Coronary artery (tissue), 2 donors: ENCODE data around the gene ST14.

Source experiments
- DNase-seq: peaks from one replicate; pipeline ENCODE4 v3.0.0-alpha.2; 2017; ENCODE audit warnings: low spot score
- H3K27ac ChIP-seq, 2 donors: fragments of 200-600 bp; sonication (generic); one replicate each; pipeline ENCODE4 v1.5.1; 2016 to 2019
- H3K4me3 ChIP-seq: fragments of 200-600 bp; sonication (generic); 2 replicates; pipeline ENCODE4 v1.5.1; 2016; ENCODE audit warnings: mild to moderate bottlenecking, moderate library complexity
- CTCF ChIP-seq: fragments of 200-600 bp; sonication (generic); IDR thresholded peaks from one replicate; pipeline ENCODE4 v1.5.1; 2019; ENCODE audit warnings: antibody characterized with exemption

The ST14 gene

DNA sequence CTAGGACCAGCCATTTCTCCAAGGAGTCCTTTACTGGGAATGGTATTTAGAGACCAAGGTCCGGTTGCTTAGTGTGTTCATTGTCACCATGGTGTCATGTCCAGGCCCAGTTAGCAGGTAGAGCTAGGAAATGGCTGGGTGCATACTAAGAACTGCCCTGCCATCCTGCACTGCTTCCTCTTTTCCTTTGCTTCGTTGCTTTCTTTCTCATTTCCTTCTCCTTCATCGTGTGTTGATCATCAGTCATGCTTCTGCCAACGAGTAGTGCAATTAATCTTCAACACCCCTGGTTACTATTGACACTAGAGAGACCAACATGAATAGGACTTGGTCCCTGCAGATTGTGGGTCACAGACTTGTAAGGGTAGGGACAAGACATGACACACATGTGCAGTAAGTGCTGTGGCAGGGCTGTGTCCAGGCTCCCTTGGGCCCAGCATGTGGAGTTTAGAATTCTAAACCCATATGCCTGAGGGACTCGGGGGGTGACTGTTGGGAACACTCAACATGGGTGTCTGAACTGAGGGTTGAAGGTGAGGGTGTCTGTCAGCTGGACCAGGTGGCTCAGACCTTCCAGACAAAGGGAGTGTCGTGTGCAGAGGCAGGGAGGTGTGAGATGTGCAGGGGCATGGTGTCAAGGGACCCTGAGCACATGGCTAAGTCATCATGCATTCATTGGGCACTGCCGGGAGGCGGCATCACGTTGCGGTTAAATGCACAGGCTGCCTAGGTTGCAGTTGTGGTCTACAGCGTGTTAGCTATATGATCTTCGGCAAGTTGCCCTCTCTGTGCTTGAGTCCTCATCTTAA, 42.6 kb downstream of the ST14 start:
- no peak overlapping the region for H3K4me3 ChIP-seq
- no peak for DNase-seq
- no peak overlapping the region for H3K27ac ChIP-seq
- no peak for TF ChIP-seq CTCF

- H3K4me3 ChIP-seq = no peak overlapping the region
- H3K27ac ChIP-seq = no peak overlapping the region
- TF ChIP-seq CTCF = no peak
- DNase-seq = no peak
Observed at GRCh38 chr11:130202818-130203689, 43.5 kb downstream of the ST14 start.

GRCh38 chr11:130203766-130204702, 44.5 kb downstream of the ST14 start:
- DNase-seq = no peak
- Histone ChIP-seq H3K4me3 (no peak overlapping the region), H3K27ac (no peak overlapping the region)
- no peak for TF ChIP-seq CTCF

DNA sequence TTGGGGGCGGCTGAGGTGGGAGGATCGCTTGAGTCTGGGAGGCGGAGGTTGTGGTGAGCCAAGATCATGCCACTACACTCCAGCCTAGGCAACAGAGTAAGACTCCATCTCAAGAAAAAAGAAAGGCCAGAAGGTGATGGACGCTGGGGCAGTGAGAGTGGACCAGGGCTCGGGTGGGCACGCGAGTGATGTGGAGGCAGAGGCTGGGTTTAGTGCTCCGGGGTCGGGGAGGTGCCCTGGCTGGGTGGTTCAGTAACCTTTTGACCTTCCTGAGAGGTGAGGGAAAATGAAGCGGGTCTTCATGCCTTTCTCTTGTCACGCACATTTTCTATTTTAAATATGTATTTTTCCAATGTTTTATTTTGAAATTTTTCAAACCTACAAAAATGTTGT, 45.1 kb downstream of the ST14 start:
- H3K27ac ChIP-seq = no peak overlapping the region
- no peak for TF ChIP-seq CTCF
- H3K4me3 ChIP-seq = no peak overlapping the region
- no peak for DNase-seq

- H3K27ac ChIP-seq = no peak overlapping the region
Observed at GRCh38 chr11:130206141-130206540, 46.6 kb downstream of the ST14 start.

More at GRCh38 chr11:130206141-130206540, 46.6 kb downstream of the ST14 start:
- DNase-seq = no peak
- no peak overlapping the region for H3K4me3 ChIP-seq
- TF ChIP-seq CTCF = no peak
